ENCODE data around the gene HOXB7.
A peak's percentile ranks its signal among the peaks of the same experiment; 100 is the strongest.

HOXB7 gene

DNA sequence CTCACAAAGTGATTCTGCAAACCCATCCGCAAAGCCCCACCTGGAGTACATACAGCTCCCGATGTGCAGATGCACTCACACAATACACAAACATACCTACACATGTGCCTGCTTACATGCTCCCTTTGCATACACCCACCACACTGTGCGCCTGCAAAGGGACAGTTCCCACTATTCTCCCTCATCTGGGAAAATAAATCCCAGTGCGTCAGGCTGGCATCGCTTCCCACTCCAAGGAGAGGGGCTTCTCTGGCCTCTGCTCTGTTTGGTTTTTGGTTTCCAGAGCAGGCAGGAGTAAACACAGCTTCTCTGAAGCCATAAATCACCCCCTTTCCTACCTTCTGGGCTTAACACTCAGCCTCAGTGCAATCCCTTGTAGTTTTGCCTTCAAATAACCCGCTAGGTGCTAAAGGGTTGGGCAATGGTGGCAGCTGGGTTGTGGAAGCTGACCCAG lies 47.4 kb downstream of the HOXB7 start:
- TF ChIP-seq EZH2phosphoT487 (IDR thresholded peaks at IDR 0.05; ENCODE audit: low read depth): no peak
- TF ChIP-seq, protein P1, sequence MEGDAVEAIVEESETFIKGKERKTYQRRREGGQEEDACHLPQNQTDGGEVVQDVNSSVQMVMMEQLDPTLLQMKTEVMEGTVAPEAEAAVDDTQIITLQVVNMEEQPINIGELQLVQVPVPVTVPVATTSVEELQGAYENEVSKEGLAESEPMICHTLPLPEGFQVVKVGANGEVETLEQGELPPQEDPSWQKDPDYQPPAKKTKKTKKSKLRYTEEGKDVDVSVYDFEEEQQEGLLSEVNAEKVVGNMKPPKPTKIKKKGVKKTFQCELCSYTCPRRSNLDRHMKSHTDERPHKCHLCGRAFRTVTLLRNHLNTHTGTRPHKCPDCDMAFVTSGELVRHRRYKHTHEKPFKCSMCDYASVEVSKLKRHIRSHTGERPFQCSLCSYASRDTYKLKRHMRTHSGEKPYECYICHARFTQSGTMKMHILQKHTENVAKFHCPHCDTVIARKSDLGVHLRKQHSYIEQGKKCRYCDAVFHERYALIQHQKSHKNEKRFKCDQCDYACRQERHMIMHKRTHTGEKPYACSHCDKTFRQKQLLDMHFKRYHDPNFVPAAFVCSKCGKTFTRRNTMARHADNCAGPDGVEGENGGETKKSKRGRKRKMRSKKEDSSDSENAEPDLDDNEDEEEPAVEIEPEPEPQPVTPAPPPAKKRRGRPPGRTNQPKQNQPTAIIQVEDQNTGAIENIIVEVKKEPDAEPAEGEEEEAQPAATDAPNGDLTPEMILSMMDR (IDR thresholded peaks at IDR 0.05; ENCODE audit: low read depth, low read length): no peak
- H4K20me1 ChIP-seq (ENCODE audit: insufficient read depth, low read length): no peaks in the 10 kb centered on the region
- no peaks in the 10 kb centered on the region for H3K9me3 ChIP-seq (ENCODE audit: insufficient read depth, low read length)
- no peaks in the 10 kb centered on the region for H3K27me3 ChIP-seq (ENCODE audit: low read depth, low read length)
- peaks cover 25% of the 10 kb centered on the region for H3K36me3 ChIP-seq (replicated peaks; ENCODE audit: low read depth, low read length)
- H3K4me2 ChIP-seq (ENCODE audit: low read length): peak overlapping the region; percentile 60
- peaks cover 37% of the 10 kb centered on the region for H3K4me1 ChIP-seq (ENCODE audit: low read length)
- H2AFZ ChIP-seq (ENCODE audit: low read depth, low read length): no peak overlapping the region
- peak overlapping the region; percentile 63 for H3K9ac ChIP-seq (ENCODE audit: low read length)
- peak overlapping the region; percentile 71 for H3K4me3 ChIP-seq (ENCODE audit: low read length)
- peaks cover 40% of the 10 kb centered on the region for H3K79me2 ChIP-seq (ENCODE audit: low read length)
- peak overlapping the region; percentile 16; the same call in 1 of the 2 replicates for H3K27ac ChIP-seq (ENCODE audit: low read length)

DNA sequence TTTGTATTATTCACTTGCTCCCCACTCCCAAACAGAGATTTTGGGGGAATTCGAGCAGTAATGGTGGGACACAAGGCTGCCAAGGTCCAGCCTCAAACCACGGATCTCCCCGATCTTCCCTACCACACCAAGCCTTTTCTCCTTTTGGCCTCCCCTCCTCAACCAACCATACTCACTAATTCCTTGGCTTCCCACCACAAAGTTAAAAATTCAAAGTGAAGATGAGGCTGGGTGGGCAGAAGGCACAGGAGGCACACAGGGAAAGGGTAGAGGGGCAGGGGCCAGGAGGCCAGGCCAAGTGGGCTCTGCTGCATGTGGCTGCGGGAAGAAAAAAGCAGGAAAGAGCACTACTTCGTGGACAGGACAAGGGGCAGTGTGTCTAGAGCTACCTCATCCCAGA lies 47.9 kb downstream of the HOXB7 start:
- H4K20me1 ChIP-seq (ENCODE audit: insufficient read depth, low read length): no peaks in the 10 kb centered on the region
- TF ChIP-seq EZH2phosphoT487 (IDR thresholded peaks at IDR 0.05; ENCODE audit: low read depth): no peak
- TF ChIP-seq, protein P1 (IDR thresholded peaks at IDR 0.05; ENCODE audit: low read depth, low read length): no peak

DNA sequence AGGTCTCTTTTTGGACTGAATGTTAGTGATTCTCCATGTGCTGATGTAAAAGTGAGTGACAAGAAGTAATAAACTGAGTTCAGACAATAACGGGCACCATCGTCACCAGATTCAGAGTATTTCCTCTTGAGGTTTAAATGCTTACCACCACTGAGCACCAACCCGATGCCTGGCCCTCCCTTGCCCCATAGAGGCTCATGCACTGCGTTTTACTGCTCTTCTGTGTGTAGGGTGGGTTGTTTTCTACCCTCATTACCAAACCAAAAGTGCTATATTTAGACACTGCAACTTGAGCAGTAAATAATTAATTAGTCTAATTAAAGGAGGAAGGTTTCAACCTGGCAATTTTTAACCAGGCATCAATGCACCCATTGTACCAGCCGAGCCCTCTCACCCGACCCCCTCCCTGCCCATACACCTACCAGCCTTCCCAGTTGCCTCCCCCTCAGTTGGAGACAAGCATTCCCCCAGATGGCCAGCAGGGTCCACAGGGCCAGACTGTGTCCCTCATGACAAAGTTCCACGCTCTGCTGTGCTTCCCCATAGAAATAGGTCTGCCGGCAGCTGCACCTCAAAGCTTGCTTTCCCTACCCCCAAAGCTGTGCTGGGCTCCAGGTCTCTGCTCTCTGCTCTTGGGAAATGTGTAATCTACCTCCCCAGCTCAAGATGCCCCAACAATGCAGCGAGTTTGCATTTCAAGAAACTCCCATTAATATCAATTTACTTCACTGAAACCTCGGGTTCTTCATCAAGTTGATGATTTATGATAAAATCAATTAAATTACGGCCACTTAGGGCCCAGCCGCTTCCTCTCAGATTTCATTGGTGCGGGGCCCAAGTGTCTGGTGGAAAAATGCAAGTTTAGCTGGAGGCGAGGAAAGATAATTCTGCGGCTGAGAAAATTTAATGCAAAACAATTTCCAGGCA lies 48.7 kb downstream of the HOXB7 start:
- TF ChIP-seq EZH2phosphoT487 (IDR thresholded peaks at IDR 0.05; ENCODE audit: low read depth): no peak
- TF ChIP-seq, protein P1 (IDR thresholded peaks at IDR 0.05; ENCODE audit: low read depth, low read length): no peak
- no peaks in the 10 kb centered on the region for H4K20me1 ChIP-seq (ENCODE audit: insufficient read depth, low read length)

More for the DNA sequence above, 47.9 kb downstream of the HOXB7 start:
- Histone ChIP-seq H3K27me3 (ENCODE audit: low read depth, low read length) (no peaks in the 10 kb centered on the region), H3K4me3 (ENCODE audit: low read length) (peak overlapping the region; percentile 71), H3K27ac (ENCODE audit: low read length) (peak overlapping the region; percentile 10; the same call in 1 of the 2 replicates), H3K79me2 (ENCODE audit: low read length) (peaks cover 35% of the 10 kb centered on the region), H2AFZ (ENCODE audit: low read depth, low read length) (no peak overlapping the region), H3K9me3 (ENCODE audit: insufficient read depth, low read length) (no peaks in the 10 kb centered on the region), H3K36me3 (replicated peaks; ENCODE audit: low read depth, low read length) (peaks cover 25% of the 10 kb centered on the region), H3K4me2 (ENCODE audit: low read length) (peak overlapping the region; percentile 60), H3K9ac (ENCODE audit: low read length) (peak overlapping the region; percentile 63), H3K4me1 (ENCODE audit: low read length) (peaks cover 37% of the 10 kb centered on the region)

More for the DNA sequence above, 48.7 kb downstream of the HOXB7 start:
- H3K36me3 ChIP-seq (replicated peaks; ENCODE audit: low read depth, low read length): peaks cover 25% of the 10 kb centered on the region
- H3K9ac ChIP-seq (ENCODE audit: low read length): peak overlapping the region; percentile 63
- H3K9me3 ChIP-seq (ENCODE audit: insufficient read depth, low read length): no peaks in the 10 kb centered on the region
- H3K4me2 ChIP-seq (ENCODE audit: low read length): peak overlapping the region; percentile 60
- H3K27ac ChIP-seq (ENCODE audit: low read length): peak overlapping the region; percentile 10; the same call in 1 of the 2 replicates
- peak overlapping the region; percentile 71 for H3K4me3 ChIP-seq (ENCODE audit: low read length)
- H3K79me2 ChIP-seq (ENCODE audit: low read length): peaks cover 34% of the 10 kb centered on the region
- H3K27me3 ChIP-seq (ENCODE audit: low read depth, low read length): no peaks in the 10 kb centered on the region
- H2AFZ ChIP-seq (ENCODE audit: low read depth, low read length): no peak overlapping the region
- H3K4me1 ChIP-seq (ENCODE audit: low read length): peaks cover 37% of the 10 kb centered on the region

Data from OCI-LY3 (cell line).